ENCODE measurements around the gene SAMSN1.

DNA sequence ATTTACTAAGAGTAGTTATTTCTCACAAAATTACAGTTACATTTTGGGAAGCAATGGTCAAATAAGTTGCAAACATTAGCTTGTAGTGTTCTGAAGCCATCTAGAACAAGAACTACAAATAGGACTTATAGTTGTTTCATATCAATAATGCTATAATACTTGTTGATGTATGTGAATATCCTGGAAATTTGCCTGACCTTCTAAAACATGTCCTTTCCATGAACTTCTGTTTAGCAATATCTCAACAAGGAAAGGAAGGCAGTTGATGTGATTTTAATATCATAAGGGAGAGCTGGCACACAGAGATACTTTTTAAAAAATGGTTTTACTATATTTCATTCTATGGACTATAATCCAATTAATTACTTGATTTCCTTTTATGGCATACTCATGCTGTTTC, 47.1 kb upstream of the SAMSN1 start:
- TF ChIP-seq, protein P1, sequence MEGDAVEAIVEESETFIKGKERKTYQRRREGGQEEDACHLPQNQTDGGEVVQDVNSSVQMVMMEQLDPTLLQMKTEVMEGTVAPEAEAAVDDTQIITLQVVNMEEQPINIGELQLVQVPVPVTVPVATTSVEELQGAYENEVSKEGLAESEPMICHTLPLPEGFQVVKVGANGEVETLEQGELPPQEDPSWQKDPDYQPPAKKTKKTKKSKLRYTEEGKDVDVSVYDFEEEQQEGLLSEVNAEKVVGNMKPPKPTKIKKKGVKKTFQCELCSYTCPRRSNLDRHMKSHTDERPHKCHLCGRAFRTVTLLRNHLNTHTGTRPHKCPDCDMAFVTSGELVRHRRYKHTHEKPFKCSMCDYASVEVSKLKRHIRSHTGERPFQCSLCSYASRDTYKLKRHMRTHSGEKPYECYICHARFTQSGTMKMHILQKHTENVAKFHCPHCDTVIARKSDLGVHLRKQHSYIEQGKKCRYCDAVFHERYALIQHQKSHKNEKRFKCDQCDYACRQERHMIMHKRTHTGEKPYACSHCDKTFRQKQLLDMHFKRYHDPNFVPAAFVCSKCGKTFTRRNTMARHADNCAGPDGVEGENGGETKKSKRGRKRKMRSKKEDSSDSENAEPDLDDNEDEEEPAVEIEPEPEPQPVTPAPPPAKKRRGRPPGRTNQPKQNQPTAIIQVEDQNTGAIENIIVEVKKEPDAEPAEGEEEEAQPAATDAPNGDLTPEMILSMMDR (IDR thresholded peaks at IDR 0.05) = no peak
- no peak for TF ChIP-seq POLR2A (IDR thresholded peaks at IDR 0.05)

Measured in heart left ventricle (tissue), 13 donors.